Measurements from ENCODE around the gene MYOM1.
A peak's percentile ranks its signal among the peaks of the same experiment; 100 is the strongest.

MYOM1 gene
- long read RNA-seq, donor 1 = 0 reads
- long read RNA-seq, donor 2, full-length matches to known transcripts = 1 of 1 reads
- long read RNA-seq, donor 2, partial matches to known transcripts = 0 of 1 reads
- long read RNA-seq, donor 2, other reads (novel, unspliced or antisense) = 0 of 1 reads
- long read RNA-seq, donor 3 = 0 reads
- long read RNA-seq, donor 4, partial matches to known transcripts = 1,531 of 1,546 reads
- long read RNA-seq, donor 4, other reads (novel, unspliced or antisense) = 15 of 1,546 reads
- long read RNA-seq, donor 5 = 0 reads
- long read RNA-seq, donor 6 = 0 reads
- long read RNA-seq, donor 7 = 0 reads
- long read RNA-seq, donor 8, partial matches to known transcripts = 1,059 of 1,086 reads
- long read RNA-seq, donor 8, other reads (novel, unspliced or antisense) = 27 of 1,086 reads

- no peak for DNase-seq
Observed at GRCh38 chr18:3219631-3220335, at the start of gene MYOM1. TSS of gene MYOM1 (minus strand) at chr18:3219968. CDS start at chr18:3215223, 4,745 bp downstream.

- no peak for DNase-seq
Observed at GRCh38 chr18:3269241-3269913, 49.6 kb upstream of the MYOM1 start.

- DNase-seq = no peak
Observed at GRCh38 chr18:3268306-3268705, 48.5 kb upstream of the MYOM1 start.

GRCh38 chr18:3266062-3266608 is 46.4 kb upstream of the MYOM1 start:
- DNase-seq = no peak

GRCh38 chr18:3265564-3266033 is 45.8 kb upstream of the MYOM1 start:
- DNase-seq = no peak

GRCh38 chr18:3264362-3264761 is 44.6 kb upstream of the MYOM1 start:
- DNase-seq = no peak

DNA sequence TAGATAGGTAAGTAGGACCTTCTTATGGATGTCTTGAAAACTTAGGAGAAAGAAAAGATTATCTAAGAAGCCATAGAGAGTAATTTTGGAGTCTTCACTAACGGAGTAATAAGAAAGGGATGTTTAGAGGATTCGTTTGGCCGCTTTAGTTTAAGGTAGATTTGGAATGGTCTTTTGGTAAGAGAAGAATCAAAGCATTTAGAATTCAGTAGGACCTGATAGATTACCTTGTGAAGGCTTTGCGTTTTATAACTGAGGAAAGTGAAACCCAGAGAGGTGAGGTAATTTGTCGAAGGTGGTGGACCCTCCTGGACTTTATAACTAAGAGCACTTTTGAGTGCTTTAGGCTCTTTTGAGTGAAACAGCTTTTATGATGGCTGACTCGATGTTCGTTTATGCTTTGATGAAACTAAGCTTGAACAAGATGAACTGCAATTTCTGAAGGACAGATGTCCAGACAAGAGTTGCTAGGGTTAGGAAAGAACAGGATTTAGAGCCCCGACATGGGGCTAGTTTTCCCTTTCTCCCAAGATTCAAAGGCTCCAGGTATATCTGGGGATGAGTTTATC is 43.4 kb upstream of the MYOM1 start:
- DNase-seq = no peak

- peak; percentile 78 for DNase-seq
Observed at GRCh38 chr18:3262234-3263131, 42.7 kb upstream of the MYOM1 start.

DNA sequence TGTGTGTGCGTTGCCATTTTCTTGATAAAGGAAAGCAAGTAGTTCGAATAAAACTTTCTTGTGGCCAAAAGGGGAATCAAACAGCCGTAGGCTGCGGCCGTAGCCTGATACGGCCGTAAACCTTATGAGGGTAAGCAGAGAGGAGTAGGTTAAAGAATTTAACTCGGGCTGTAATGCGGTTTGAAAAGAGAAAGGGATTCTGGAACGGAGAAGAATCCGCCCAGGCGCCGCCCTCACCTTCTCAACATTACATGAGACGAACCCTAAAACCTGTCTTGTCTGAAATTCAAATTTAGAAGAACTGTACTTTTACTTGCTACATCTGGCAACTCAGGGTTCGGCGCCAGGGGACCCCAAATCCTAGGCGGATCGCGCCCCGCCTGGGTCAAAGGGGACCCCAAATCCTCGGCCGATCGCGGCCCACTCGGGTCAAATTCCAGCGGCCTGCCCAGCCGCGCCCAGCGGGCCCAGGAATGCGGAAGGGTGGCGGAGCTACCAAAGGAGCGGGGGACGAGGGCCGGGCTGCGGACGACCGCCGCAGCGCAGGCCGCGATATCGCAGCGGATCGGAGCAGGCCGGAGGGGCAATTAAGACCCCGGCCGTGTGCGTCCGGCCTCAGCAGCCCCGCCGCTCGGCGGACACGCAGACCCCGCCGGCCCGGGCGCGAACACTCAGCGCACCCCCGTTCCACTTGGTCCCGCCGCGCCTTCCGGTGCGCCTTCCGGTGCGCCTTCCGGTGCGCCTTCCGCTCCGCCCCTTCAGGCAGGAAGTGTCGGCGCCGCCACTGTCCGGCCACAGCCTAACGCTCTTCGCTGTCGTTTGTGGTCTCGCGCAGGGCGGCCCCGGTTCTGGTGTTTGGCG is 41.8 kb upstream of the MYOM1 start, which contains the start of gene MYL12B:
Gene MYL12B (plus strand): TSS at position 761 of the 861 bp plus-strand sequence. CDS start 10,766 bp downstream, outside the sequence.
- peak; percentile 100 for DNase-seq

GRCh38 chr18:3260995-3261372 is 41.2 kb upstream of the MYOM1 start:
- DNase-seq = no peak

DNA sequence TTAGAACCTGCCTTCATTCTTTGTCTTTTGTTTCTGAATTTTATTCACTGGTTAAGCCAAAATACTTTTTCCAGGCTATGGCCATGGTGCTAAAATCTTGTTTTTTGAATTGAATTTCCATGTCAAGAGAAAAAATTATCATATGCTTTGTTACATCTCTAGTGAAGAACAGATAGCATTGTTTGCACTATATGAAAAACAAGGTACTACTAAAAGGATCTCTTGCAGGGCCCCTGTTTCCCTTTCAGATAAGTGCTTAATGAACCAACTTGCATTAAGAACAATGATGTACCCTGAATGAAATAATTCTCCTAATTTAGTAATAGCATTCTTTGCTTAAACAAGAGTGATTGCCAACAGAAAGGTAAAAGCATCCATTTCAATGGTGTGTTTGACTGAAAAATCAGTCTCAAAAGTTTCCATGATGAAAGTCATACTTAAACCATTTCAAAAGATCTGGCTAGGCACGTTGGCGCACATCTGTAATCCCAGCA is 37.9 kb upstream of the MYOM1 start:
- no peak for DNase-seq

DNA sequence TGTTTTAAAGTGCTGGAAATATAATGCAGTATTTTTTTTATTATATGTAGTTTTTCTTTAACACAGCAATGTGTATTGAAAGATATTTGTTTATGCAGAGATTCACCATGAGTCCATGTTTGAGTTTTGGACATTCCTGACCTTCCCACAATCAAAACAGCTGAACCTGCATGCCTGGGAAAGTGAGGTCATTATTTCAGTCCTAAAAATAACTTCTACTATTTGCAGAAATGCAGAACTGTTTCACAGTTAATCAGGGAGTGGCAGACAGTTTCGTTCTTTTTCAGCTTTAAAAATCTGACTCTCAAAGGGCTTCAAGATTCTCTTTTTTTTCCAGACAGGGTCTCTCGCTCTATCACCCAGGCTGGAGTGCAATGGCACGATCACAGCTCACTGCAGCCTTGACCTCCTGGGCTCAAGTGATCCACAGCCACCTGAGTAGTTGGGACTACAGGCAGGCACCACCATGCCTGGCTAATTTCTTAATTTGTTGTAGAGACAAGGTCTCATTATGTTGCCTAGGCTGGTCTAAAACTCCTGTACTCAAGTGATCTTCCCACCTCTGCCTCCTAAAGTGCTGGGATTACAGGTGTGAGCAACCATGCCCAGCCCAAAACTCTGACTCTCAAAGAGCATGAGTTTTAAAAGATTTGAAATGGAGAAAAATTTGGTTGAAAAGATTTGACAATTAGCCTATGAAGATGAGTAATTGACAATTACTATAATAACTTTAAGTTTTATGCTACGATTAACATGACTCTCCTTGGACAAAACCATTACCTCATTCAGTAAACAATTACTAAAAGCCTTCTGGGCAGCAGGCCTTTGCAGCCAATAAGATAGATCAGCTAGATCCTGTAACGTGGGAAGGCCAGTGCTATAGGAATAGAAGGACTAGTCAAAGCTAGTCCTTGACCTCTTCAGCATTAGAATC is 37.2 kb upstream of the MYOM1 start:
- no peak for DNase-seq

- DNase-seq = no peak
Observed at GRCh38 chr18:3255611-3256165, 35.9 kb upstream of the MYOM1 start.

GRCh38 chr18:3254725-3255124 is 35.0 kb upstream of the MYOM1 start:
- DNase-seq = no peak

DNA sequence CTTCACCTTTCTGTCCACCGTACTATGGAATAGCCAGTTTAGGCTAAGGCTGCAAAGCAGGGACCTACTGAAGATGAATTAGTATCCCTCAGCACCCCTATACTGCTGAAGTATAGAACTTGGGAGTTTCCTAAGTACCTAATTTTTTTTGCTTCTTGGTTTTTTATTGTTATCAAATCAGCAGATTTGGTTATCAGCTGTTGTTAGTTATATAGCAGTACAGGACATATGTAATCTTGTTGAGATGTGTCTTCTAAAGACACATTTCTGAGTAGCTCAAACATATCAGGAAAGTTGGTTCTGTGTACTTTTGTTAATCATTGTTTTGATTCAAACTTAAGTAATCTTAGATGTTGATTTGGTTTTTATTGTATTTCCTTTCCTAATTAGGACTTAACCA is 33.1 kb upstream of the MYOM1 start:
- DNase-seq = no peak

- no peak for DNase-seq
Observed at GRCh38 chr18:3251963-3252277, 32.2 kb upstream of the MYOM1 start.

GRCh38 chr18:3251249-3251962 is 31.6 kb upstream of the MYOM1 start:
- no peak for DNase-seq

Measured in right kidney (tissue), 9 donors.